Neural cell (in vitro differentiated cells): ENCODE measurements around the gene EBPL. TPM values are rescaled to one million over a fixed set of nuclear protein-coding genes. Genes with fewer than 3 reads are reported as not detected.

Source experiments
- H2AFZ ChIP-seq: fragments of 200-600, 300-800 bp; sonication (generic), shearing (Covaris generic); 2 replicates; pipeline ENCODE4 v1.6.0; 2014; ENCODE audit warnings: low read depth, mild to moderate bottlenecking, antibody characterized with exemption, low read length, moderate library complexity
- H3F3A ChIP-seq: fragments of 200-600 bp; shearing (Covaris generic); 2 replicates; pipeline ENCODE4 v1.6.1; 2016; ENCODE audit warnings: mild to moderate bottlenecking, moderate library complexity, mixed read lengths, antibody characterized with exemption, low read length; ENCODE audit not compliant: insufficient read depth, poor library complexity, severe bottlenecking
- H3K27ac ChIP-seq: fragments of 200-600, 300-800 bp; sonication (generic), shearing (Covaris generic); 2 replicates; pipeline ENCODE4 v1.5.1; 2014; ENCODE audit warnings: mild to moderate bottlenecking, low read length, moderate library complexity
- H3K27me3 ChIP-seq: fragments of 300-800, 200-600 bp; sonication (generic), shearing (Covaris generic); 2 replicates; pipeline ENCODE4 v1.6.0; 2014; ENCODE audit warnings: mild to moderate bottlenecking, low read depth, low read length, moderate library complexity; ENCODE audit not compliant: insufficient read depth
- H3K36me3 ChIP-seq: fragments of 300-800, 200-600 bp; sonication (generic), shearing (Covaris generic); 2 replicates; pipeline ENCODE4 v1.5.1; 2014; ENCODE audit warnings: mild to moderate bottlenecking, antibody characterized with exemption, low read length, moderate library complexity; ENCODE audit not compliant: insufficient read depth
- H3K4me2 ChIP-seq: fragments of 300-800, 200-600 bp; sonication (generic), shearing (Covaris generic); 2 replicates; pipeline ENCODE4 v1.6.0; 2014; ENCODE audit warnings: mild to moderate bottlenecking, low read length
- H3K4me3 ChIP-seq: fragments of 300-800, 200-600 bp; sonication (generic), shearing (Covaris generic); 2 replicates; pipeline ENCODE4 v1.5.1; 2014; ENCODE audit warnings: mild to moderate bottlenecking, low read length, moderate library complexity
- H3K79me2 ChIP-seq: fragments of 200-600 bp; shearing (Covaris generic); replicated peaks from 2 replicates; pipeline ENCODE4 v1.6.0; 2014; ENCODE audit warnings: mild to moderate bottlenecking, low read length, moderate library complexity; ENCODE audit not compliant: insufficient read depth
- H3K9ac ChIP-seq: fragments of 300-800, 200-600 bp; sonication (generic), shearing (Covaris generic); 2 replicates; pipeline ENCODE4 v1.6.1; 2016; ENCODE audit warnings: mild to moderate bottlenecking, low read length, mixed read lengths
- H3K9me2 ChIP-seq: fragments of 200-600 bp; shearing (Covaris generic); 2 replicates; pipeline ENCODE4 v1.6.1; 2016; ENCODE audit warnings: mild to moderate bottlenecking, low read length, mixed read lengths; ENCODE audit not compliant: insufficient read depth
- H3K9me3 ChIP-seq: fragments of 200-600, 300-800 bp; sonication (generic), shearing (Covaris generic); 2 replicates; pipeline ENCODE4 v1.6.1; 2016; ENCODE audit warnings: mild to moderate bottlenecking, mixed run types, low read length, moderate library complexity, mixed read lengths
- H4K20me1 ChIP-seq: fragments of 200-600 bp; shearing (Covaris generic); 2 replicates; pipeline ENCODE4 v1.6.1; 2016; ENCODE audit warnings: mild to moderate bottlenecking, mixed run types; ENCODE audit not compliant: insufficient read depth
- CTCF ChIP-seq: fragments of 450-650 bp; IDR thresholded peaks from 2 replicates; pipeline ENCODE4 v1.5.1; 2014; ENCODE audit warnings: antibody characterized with exemption, mild to moderate bottlenecking, moderate library complexity; ENCODE audit not compliant: poor library complexity, severe bottlenecking
- EP300 ChIP-seq: fragments of 450-650 bp; conservative IDR thresholded peaks from 2 replicates; pipeline ENCODE4 v1.6.1; 2014; ENCODE audit warnings: antibody characterized with exemption, mild to moderate bottlenecking, moderate library complexity; ENCODE audit not compliant: poor library complexity, severe bottlenecking
- EZH2 ChIP-seq: fragments of 200-600, 300-800 bp; shearing (Covaris generic), sonication (generic); IDR thresholded peaks from 2 replicates; pipeline ENCODE4 v1.6.1; 2014; ENCODE audit warnings: antibody characterized with exemption, low read length, borderline replicate concordance, mild to moderate bottlenecking; ENCODE audit not compliant: insufficient read depth, poor library complexity, severe bottlenecking
- MXI1 ChIP-seq: fragments of 450-650 bp; conservative IDR thresholded peaks from 2 replicates; pipeline ENCODE4 v1.6.1; 2014; ENCODE audit warnings: antibody characterized with exemption, mild to moderate bottlenecking; ENCODE audit not compliant: poor library complexity, severe bottlenecking
- POLR2AphosphoS5 ChIP-seq: IDR thresholded peaks from 2 replicates; pipeline ENCODE4 v1.6.1; 2012
- RAD21 ChIP-seq: fragments of 450-650 bp; conservative IDR thresholded peaks from 2 replicates; pipeline ENCODE4 v1.6.1; 2014; ENCODE audit warnings: antibody characterized with exemption, mild to moderate bottlenecking, moderate library complexity
- SMC3 ChIP-seq: fragments of 450-650 bp; conservative IDR thresholded peaks from 2 replicates; pipeline ENCODE4 v1.6.1; 2014; ENCODE audit warnings: antibody characterized with exemption, mild to moderate bottlenecking, moderate library complexity; ENCODE audit not compliant: poor library complexity
- TAF1 ChIP-seq: IDR thresholded peaks from 2 replicates; pipeline ENCODE4 v1.6.1; 2012; ENCODE audit warnings: low read depth
- polyA plus RNA-seq: library from polyadenylated mRNA; depleted of rRNA; stranded (reverse); fragments of >200 nt; gene quantifications from 2 replicates; pipeline ENCODE4 v1.2.3, GENCODE V29; 2014
- TF ChIP-seq, protein P1 (sequence below): IDR thresholded peaks from 2 replicates; pipeline ENCODE4 v1.6.1; 2012; ENCODE audit warnings: borderline replicate concordance

Gene EBPL
- polyA plus RNA-seq, 1 donor from 2014 or later: 41.2 TPM

DNA sequence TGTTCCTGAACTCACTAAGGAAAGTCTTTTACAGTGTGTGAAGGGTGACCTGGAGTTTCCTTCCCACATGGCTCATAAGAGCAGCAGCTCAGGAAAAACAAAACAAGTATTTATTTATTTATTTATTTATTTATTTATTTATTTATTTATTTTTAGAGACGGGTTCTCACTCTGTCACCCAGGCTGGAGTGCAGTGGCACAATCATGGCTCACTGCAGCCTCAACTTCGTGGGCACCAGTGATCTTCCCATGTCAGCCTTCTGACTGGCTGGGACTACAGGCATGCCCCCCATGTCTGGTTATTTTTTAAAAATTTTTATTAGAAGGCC, 52.6 kb downstream of the EBPL start:
- no peaks in the 10 kb centered on the region for H3F3A ChIP-seq
- TF ChIP-seq SMC3: no peak
- TF ChIP-seq POLR2AphosphoS5: no peak
- no peak for TF ChIP-seq RAD21
- TF ChIP-seq CTCF: no peak
- no peak for TF ChIP-seq TAF1
- TF ChIP-seq, protein P1, sequence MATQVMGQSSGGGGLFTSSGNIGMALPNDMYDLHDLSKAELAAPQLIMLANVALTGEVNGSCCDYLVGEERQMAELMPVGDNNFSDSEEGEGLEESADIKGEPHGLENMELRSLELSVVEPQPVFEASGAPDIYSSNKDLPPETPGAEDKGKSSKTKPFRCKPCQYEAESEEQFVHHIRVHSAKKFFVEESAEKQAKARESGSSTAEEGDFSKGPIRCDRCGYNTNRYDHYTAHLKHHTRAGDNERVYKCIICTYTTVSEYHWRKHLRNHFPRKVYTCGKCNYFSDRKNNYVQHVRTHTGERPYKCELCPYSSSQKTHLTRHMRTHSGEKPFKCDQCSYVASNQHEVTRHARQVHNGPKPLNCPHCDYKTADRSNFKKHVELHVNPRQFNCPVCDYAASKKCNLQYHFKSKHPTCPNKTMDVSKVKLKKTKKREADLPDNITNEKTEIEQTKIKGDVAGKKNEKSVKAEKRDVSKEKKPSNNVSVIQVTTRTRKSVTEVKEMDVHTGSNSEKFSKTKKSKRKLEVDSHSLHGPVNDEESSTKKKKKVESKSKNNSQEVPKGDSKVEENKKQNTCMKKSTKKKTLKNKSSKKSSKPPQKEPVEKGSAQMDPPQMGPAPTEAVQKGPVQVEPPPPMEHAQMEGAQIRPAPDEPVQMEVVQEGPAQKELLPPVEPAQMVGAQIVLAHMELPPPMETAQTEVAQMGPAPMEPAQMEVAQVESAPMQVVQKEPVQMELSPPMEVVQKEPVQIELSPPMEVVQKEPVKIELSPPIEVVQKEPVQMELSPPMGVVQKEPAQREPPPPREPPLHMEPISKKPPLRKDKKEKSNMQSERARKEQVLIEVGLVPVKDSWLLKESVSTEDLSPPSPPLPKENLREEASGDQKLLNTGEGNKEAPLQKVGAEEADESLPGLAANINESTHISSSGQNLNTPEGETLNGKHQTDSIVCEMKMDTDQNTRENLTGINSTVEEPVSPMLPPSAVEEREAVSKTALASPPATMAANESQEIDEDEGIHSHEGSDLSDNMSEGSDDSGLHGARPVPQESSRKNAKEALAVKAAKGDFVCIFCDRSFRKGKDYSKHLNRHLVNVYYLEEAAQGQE: no peak
- no peak for TF ChIP-seq EP300
- TF ChIP-seq MXI1: no peak
- H3K36me3 ChIP-seq: no peaks in the 10 kb centered on the region
- H3K27me3 ChIP-seq: no peaks in the 10 kb centered on the region
- no peaks in the 10 kb centered on the region for H3K9me2 ChIP-seq
- H4K20me1 ChIP-seq: no peaks in the 10 kb centered on the region
- no peaks in the 10 kb centered on the region for H3K9me3 ChIP-seq
- no peak overlapping the region for H3K4me3 ChIP-seq
- H3K4me2 ChIP-seq: no peak overlapping the region
- no peak overlapping the region for H3K9ac ChIP-seq
- no peak overlapping the region for H3K27ac ChIP-seq
- H3K79me2 ChIP-seq: no peaks in the 10 kb centered on the region
- H2AFZ ChIP-seq: no peak overlapping the region

DNA sequence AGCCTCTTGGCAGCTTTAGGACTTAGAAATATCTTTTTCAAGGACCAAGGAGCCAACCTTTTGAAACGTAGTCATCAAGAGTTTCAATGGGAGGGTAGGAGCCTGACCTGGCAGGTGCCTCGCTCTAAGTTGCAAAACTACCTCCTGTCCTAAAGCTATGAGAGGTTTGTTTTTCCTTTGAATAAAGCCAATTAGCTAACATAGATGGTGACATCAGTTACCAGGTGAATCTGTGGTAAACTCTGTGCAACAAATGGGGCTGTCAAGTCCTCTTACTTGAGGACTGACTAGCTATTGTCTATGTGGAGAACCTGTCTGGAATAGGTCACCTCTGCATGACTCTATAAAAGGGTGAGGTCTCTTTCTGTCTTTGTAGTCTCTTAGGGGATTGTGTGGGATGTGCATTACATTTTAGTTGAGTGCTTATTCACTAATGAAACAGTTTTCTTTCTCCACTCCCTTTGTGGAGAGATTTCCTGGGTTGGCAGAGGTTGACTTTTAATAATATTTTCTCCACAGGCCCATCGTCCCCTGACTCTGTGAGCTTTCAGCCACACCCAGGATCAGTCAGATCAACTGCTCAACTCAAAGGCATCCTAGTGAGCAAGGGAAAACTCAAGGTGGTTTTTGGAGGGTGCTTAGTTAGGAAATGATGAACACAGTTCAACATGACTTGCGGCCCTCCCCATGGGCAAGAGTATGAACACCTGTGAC, 53.1 kb downstream of the EBPL start:
- H3K36me3 ChIP-seq: no peaks in the 10 kb centered on the region
- H3K27ac ChIP-seq: no peak overlapping the region
- H4K20me1 ChIP-seq: no peaks in the 10 kb centered on the region
- H3K4me2 ChIP-seq: no peak overlapping the region
- no peaks in the 10 kb centered on the region for H3K9me2 ChIP-seq
- no peaks in the 10 kb centered on the region for H3K79me2 ChIP-seq
- H3K9ac ChIP-seq: no peak overlapping the region
- H3F3A ChIP-seq: no peaks in the 10 kb centered on the region
- no peak overlapping the region for H3K4me3 ChIP-seq
- no peak for TF ChIP-seq EP300
- TF ChIP-seq SMC3: no peak
- TF ChIP-seq EZH2: no peak
- TF ChIP-seq CTCF: no peak
- TF ChIP-seq MXI1: no peak
- TF ChIP-seq, protein P1: no peak
- no peak for TF ChIP-seq RAD21
- no peak for TF ChIP-seq TAF1
- no peaks in the 10 kb centered on the region for H3K9me3 ChIP-seq
- no peak overlapping the region for H2AFZ ChIP-seq
- no peaks in the 10 kb centered on the region for H3K27me3 ChIP-seq
